HG02885 (cell line): ENCODE data around the gene LSM7.
"Not testable (repeated sequence)": the region's sequence is repeated elsewhere in the genome, so short reads cannot be mapped to it uniquely, and the experiment has no call there.

Source experiments
- ATAC-seq: cut with Tn5 transposase; IDR thresholded peaks from one replicate; pipeline ENCODE4 v1.9.1; 2021; ENCODE audit warnings: mild to moderate bottlenecking; ENCODE audit not compliant: unreplicated experiment, poor library complexity

The LSM7 gene

DNA sequence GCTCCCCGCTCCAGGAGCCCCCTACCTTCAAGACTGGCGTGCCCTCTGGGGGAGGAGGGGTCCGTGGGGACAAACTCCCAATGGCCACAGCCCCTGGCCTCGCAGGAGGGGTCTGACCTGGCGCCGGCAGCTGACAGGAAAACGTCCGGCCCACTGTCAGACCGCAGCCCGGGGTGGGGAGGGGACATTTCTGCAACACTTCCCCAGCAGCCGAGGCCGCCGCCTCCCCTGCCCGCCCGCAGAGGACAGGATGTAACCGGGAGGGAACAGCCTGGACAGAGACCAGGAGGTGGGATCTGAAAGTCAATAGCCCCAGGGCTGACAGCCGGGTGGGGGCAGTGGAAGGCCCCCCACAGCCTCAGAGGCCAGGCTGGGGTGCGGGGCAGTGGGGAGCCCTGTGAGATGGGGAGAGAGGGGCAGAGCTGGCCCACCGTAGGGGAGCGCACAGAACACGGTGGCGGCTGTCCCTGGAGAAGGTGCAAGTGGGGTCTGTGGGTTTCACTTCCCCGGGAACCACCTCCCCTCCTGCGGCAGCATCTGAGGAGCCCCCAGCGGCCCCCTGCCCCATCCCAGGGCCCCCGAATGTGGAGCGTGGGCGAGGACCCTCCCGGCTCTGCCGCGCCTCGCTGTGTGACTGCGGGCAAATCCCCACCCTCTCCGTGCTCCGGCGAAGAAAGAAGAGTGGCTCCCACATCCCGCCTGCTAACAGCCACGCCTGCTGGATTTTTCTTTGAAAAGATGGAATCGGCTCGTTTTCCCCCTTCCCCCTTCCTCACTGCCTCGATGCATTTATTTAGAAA, 46.1 kb downstream of the LSM7 start, which contains the start of gene PEAK3:
Gene PEAK3, minus strand, starts transcription at position 114 of the 800 bp plus-strand sequence. CDS start 1,244 bp downstream, outside the sequence.
- no peak for ATAC-seq

DNA sequence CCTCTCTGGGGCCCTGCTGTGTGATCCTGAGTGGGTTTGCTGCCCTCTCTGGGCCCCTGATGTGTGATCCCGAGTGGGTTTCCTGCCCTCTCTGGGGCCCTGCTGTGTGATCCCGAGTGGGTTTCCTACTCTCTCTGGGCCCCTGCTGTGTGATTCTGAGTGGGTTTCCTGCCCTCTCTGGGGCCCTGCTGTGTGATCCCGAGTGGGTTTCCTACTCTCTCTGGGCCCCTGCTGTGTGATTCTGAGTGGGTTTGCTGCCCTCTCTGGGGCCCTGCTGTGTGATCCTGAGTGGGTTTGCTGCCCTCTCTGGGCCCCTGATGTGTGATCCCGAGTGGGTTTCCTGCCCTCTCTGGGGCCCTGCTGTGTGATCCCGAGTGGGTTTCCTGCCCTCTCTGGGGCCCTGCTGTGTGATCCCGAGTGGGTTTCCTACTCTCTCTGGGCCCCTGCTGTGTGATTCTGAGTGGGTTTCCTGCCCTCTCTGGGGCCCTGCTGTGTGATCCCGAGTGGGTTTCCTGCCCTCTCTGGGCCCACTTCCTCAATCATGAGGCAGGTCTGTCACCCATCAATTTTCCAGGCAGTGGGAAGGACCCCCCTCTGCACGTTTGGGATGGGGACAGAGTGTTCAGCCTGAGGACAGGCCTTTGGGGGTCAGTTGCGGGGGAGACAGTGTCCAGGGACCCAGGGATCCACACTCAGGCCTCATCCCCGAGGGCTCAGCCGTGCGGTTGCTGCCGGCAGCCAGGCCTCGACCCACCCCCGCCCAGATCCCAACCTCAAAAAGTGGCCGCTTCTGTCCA, 46.9 kb downstream of the LSM7 start:
- ATAC-seq, result not testable (repeated sequence)

DNA sequence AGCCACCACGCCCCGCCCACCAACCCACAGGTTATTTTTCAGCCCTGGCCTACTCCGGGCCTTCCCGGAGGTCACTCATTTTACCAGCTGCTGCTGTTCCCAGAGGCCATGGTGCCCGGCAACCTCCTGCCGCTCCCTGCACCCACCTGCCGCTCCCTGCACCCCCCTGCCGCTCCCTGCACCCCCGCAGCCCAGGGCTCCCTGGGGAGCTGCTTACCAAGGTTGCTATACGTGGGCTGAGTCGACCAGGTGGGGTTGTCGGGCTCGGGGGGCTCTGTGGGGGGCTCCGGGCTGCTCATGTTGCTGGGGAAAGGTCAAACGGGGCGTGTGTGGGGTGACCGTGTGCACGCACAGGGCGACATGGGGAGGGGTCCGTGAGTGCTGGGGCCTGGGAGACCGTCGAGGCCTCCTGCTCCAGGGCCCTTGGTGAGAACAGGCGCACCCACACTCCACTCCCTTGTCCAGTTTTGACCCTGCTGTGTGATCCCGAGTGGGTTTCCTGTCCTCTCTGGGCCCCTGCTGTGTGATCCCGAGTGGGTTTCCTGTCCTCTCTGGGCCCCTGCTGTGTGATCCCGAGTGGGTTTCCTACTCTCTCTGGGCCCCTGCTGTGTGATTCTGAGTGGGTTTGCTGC, 47.6 kb downstream of the LSM7 start:
- ATAC-seq, result no peak

DNA sequence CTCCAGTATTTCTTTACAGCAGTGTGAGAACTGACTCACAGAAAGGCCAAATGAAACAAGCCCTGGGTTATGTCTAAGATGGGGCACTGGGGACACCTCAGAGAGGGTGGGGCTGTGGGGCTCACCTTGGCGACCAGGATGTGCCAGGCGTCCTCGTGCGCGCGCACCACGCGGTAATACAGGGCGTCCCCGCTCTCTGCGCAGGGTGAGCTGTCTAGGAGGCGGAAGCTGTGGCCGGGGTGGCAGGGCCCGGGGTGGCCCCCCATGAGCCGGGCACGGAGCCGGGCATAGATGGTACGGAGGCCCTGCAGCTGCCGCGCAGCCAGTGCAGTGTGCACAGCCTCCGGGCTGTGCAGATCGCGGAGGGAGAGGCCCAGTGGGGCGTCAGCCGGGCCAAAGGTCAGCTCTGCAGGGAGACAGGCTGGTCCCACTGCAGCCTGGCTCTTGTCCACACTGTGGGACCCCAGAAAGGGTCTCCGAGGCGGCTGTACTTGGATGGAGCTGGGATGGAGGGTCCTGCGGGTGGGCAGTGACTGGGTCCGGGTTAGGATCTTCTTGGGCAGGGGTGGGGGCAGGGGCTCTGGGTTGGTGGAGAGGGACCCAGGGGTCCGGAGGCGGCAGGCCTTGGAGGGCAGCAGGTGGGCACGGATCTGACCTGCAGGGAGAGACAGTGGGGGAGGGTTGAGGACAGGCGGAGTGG, 49.8 kb downstream of the LSM7 start:
- no peak for ATAC-seq

DNA sequence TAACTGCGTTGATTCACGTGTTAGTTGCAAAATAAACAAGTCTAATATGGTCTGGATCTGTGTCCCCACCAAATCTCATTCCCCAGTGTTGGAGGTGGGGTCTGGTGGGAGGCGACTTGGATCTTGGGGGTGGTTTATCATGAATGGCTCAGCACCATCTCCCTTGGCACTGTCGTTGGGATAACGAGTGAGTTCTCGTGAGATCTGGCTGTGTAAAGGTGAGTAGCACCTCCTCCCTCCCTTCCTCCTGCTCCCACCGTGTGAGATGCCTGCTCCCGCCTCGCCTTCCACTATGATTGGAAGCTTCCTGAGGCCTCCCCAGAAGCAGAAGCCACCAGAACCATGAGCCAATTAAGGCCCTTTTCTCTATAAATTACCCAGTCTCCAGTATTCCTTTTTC, 51.2 kb downstream of the LSM7 start:
- no peak for ATAC-seq

DNA sequence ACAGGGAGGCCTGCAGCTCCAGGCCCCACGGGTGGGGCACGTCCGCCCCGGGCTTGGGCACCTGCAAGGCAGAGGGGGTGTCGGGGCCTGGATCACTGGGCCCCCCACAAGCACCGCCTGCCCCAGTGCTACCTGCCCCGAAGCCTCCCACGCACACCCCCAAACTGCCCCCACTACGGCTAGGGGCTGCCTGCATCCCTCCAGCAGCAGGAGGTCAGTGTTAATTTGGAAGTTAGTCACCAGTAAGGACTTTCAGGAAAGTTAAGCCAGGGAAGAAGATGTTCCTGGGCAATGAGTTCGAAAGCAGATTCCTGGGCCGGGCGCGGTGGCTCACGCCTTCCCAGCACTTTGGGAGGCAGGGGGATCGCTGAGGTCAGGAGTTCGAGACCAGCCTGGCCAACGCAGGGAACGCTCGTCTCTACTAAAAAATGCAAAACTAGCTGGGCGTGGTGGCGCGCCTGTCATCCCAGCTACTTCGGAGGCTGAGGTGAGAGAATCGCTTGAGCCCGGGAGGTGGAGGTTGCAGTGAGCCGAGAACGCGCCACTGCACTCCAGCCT, 51.9 kb downstream of the LSM7 start:
- ATAC-seq, result no peak

DNA sequence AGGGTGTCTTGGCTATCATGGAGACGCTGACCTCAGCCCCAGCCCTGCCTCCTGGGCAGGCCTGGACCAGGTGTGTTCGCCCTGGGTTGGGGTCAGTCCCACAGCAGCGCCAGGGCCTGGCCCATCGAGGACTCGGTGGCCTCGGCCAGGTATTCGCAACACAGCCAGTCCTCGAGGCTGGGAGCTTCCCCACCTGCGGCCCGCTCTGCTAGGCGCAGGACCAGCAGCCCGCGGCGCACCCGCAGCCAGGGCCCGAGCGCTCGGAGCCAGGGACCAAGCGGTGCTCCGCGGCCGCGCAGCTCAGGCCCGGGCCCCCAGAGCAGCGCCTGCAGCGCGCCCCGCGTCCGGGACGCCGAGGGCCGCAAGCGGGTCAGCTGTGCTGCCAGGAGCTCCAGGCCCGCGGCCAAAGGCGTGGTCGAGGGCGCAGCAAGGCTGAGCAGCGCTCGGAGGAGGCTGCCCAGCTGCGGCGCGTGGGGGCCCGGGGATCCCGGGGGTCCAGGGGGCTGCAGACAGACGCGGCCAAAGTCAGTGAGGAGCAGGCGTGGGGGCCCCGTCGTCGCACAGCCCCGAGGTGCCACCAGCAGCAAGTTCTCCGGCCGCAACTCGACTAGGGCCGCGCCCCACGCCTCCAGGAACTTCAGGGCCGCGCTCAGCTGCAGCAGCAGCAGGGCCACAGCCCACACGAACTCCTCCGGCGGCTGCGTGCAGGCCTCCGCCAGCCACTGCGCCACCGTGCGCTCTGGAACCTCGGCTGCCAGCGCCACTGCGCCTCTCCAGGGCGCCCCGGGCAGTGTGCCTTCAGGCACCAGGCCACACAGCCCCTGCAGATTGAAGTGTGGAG, 52.6 kb downstream of the LSM7 start:
- ATAC-seq, result no peak

DNA sequence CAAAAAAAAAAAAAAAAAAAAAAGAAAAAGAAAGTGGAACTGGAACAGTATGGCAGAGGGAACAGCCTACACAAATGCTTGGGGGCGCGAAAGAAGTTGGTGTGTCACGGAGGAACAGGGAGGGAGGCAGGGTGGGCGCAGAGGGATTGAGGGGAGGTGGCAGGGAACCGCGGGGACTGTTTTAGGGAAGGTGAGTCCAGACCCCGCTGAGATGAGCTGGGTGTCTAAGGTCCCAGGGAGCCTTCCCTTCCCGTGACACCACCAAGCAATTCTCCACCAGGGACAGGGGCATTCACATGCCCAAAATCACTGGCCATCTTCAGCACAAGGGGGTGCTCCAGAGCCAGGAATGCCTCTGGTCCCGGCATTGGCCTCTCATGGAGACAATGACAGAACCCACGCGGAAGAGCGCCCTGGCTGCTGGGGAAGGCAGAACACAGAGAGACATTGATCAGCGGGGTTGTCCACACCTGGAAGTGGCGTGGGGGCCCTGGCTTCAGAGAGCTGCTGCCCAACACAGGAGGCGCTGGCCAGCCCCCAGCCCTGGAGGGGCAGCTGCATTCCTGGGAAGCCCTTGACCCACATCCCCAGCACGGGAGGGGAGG, 53.4 kb downstream of the LSM7 start:
- ATAC-seq, result no peak

DNA sequence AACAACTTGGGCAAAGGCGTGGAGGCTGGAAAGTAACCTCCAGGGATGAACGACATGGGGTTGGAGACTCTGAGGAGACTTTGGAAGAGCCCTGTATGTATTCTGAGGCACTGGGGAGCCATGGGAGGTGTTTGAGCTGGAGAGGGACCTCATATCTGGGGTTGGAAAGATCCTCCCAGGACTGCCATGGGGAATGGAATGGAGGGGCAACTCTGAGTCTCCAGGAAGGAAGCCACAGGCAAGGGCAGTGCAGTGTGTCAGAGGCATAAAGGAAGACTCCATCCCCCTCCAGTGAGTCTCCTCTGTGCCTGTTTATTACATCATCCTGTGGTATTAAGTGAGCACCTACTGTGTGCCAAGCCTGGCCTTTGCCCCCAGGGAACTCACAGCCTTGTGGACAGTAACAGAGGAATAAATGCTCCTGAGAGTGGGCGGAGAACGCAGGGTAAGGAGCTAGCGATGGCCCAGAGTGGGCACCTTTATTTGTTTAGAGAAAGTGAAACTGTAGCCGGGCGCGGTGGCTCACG, 54.1 kb downstream of the LSM7 start:
- no peak for ATAC-seq

DNA sequence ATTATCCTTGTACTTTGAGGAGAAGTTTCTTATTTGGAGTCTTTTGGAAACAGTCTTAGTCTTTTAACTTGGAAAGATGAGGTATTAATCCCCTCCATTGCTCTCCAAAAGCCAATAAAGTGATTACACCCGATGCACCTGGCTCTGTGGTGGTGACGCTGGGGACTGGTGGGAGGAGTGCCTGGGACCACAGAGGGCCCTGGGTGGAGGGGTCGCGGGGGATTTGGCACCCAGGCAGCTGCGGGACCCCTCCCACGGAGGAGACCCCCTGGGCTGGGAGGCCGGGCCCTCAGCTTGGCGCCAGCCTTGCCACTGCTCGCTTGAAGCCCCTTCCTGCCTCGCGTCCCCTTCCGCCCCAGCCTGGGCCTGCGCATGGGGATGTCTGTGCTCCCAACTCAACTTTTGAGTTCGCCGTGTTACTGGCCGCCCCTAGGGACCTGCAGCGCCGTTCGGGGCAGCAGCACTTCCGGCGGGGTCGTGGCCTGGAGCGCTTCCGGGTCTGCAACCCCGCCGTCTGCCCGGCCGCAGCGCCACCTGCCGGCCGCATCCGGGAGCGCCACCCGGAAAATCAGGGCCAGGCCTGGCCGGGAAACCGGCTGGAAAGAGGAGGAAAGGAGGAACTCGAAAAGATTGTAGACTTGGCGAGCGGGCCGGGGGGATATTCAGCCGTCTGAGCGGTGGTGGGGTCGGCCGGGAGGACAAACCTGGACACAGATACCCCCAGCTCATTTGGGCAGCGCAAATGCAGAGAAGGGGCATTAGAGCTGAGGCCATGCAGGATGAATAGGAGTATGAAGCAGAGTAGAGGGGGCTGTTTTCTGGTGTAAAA, 54.8 kb downstream of the LSM7 start:
- peak; percentile 25 for ATAC-seq
